Stimulated activated naive CD4-positive, alpha-beta T cell (primary cell): Measurements from ENCODE around the gene FAM163B.

Experiments used
- DNase-seq, 6 experiments: peaks; one replicate each; lab custom pipeline; 2025; lab: John Stamatoyannopoulos, UW

FAM163B gene

GRCh38 chr9:133582501-133583045, 26.6 kb downstream of the FAM163B start:
- no peak for DNase-seq

GRCh38 chr9:133581513-133582343, 27.5 kb downstream of the FAM163B start:
- DNase-seq = no peak

- no peak for DNase-seq
These were observed 28.2 kb downstream of the FAM163B start for GRCh38 chr9:133581011-133581410.

GRCh38 chr9:133580419-133580738, 28.8 kb downstream of the FAM163B start:
- no peak for DNase-seq

DNA sequence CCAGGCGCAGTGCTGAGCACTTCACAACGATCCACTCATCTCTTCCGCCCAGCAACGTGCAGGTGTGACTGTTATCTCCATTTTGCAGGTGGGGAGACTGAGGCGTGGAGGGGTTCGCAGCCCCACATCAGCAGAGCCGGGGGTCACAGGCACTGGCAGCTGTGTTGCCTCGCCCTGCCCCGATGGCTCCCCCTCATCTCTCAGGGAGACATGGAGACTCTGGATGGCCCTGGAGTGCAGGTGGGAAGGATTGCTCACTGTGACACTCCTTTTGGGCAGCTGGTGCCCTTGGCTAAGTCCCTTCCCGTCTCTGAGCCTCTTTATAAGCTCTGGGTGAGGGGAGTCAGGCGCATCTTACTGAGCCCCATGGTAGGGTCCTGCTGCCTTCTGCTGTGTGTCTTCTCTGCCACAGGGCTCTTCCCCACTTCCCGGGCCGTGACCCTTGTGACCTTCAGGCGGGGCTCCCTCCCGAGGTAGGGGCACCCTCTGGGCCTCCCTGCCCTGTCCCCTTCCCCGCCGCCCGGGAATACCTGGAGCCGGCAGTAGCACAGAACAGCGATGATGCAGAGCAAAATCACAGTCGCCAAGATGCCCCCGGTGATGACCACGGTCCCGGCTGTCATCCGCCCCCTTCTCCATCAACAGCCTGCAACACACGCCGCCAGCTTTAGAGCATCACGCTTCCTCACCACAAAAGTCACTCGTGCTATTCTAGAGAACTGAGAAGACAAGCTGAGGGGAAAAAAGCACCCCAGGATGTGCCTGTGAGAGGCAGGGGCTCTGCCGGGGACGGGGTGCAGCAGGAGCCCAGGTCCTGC, 29.4 kb downstream of the FAM163B start:
- DNase-seq = no peak

- DNase-seq = no peak
These were observed 30.4 kb downstream of the FAM163B start for GRCh38 chr9:133578524-133579441.

DNA sequence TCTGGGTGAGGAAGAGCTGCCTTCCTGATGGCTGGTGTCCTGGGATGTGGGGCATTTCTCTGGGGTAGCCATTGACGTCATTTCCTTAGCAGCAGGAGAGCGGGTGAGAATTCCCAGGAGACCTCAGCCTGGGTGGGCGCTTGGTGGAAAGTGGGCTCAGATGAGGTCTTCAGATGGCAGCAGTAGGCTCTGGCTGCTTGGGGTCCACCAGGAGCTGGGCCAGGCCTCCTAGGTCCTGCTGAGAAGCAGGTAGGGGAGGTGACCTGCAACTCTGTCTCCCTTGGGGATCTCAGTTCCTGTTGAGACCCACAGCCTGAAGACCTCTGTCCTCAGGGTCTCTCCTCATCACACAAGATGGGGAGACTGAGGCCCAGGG, 31.5 kb downstream of the FAM163B start:
- no peak for DNase-seq

DNA sequence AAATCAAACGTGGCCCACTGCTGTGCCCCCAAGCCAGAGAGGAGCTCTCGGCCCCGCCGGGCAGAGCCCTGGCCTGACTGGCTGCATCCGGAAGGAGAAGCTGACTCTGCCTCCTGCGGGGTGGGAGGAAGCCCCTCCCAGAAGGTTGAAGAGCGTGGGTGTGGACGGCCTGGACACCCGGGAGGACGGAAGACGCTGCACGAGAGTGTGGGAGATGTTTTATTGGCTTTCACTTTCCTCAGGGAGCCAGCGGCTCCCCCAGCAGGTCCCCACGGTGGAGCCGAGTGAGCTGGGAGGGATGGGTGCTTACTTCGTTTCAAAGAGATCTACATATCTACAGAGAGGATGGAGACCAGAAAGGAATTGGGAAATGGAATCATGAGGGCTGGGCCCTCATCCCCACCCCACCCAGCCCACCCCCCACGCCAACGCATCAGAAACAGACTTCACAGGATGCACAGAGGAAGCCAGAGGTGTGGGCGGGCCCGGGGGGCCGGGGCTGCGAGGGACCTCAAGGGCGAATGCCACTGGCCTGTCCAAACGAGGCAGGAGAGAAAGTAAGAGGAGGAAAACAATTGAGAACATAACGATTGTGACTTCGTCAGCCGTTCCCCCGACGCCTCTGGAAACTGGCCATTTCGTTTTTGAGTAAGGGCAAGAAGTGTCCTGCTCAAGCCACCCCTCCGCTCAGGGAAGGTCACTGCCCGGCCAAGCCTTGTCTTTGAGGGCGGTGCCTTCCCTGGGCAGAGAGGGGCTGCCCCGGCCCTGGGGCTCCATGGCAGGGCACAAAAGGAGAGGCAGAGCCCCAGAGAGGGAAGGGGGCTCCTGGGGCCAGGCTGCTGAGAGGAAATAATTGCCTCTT, 32.1 kb downstream of the FAM163B start:
- no peak for DNase-seq

- DNase-seq = no peak
These were observed 32.9 kb downstream of the FAM163B start for GRCh38 chr9:133576031-133576874.

DNA sequence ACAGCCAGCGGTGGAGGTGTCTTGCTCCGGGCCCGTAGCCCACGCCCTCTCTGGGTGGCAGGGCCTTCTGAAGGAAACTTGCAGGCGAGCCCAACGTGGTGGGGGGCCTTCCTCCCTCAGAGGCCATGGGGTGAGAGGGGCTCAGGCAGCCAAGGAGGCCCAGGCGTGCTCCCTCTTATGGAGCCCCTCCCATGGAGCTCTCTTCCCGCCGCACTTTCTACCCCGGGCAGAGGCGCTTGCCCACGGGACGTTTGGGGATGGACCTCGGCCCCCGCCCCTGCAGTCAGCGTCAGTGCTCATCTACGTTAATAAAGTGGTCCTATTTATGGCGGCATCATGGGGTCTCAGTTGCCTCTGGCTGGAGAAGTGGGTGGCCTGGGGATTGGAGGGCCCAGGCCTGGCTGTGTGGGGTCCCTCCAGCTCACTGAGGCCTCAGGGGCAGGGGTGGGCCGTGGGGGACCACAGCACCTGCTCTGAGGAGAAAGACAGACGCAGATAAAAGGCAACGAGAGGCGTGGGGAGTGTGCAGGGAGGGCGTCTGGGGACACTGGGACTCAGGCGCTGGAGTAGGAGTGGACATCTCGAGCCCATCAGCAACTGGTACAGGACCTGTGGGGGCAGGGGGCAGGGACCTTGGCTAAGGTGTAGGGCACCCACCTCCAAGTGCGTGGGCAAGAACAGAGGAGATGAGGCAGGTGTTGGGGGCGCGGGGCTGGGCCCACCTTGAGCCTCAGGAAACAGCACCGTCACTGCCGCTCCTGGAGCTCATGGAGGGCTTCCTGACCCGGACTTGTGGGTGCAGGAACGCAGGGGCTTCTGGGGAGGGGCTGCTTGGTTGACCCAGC, 33.8 kb downstream of the FAM163B start:
- no peak for DNase-seq

- DNase-seq = no peak
These were observed 34.4 kb downstream of the FAM163B start for GRCh38 chr9:133574771-133575170.

- DNase-seq = no peak
These were observed 35.2 kb downstream of the FAM163B start for GRCh38 chr9:133573791-133574515.

- no peak for DNase-seq
These were observed 36.3 kb downstream of the FAM163B start for GRCh38 chr9:133572821-133573361.

DNA sequence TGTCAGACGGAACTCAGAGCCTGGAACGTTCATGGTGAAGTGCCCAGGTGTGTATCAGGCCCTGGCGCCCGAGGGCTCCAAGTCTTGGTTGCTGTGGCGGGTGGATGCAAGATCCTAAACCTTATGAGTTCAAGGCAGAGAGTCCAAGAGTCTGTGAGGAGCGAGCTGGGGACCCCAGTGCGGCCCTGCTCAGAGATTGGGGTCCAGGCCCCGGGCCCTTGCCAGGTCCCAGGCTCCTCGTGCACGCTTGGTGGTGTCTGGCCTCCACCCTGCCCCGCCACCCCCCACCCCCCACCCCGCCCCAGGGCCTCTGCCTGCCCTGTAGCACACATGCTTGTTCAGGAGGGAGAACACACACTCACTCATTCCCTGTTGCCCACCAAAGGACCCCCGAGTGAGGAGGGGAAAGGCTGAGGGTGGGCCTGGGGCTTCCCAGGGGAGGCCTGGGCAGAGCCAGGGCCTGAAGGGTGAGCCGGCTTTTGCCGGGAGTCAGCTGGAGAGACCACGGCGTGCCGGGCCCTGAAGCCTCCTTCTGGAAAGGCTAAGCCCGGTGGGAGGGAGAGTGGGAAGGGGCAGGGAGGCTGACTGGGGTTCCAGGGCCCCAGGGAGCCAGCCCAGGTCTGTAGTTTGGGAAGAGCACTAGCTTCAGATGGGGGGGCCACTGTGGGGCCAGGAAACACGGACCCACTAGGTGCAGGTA, 37.1 kb downstream of the FAM163B start:
- DNase-seq = no peak

GRCh38 chr9:133571391-133571890, 37.7 kb downstream of the FAM163B start:
- no peak for DNase-seq

- no peak for DNase-seq
These were observed 38.5 kb downstream of the FAM163B start for GRCh38 chr9:133570691-133571080.
